ENCODE results near the gene KMT2C.
"Not testable (repeated sequence)": the region's sequence is repeated elsewhere in the genome, so short reads cannot be mapped to it uniquely, and the experiment has no call there.

- not testable (repeated sequence) for TF ChIP-seq EZH2 (IDR thresholded peaks at IDR 0.05; ENCODE audit: insufficient read depth, poor library complexity, severe bottlenecking); EZH2phosphoT487 (IDR thresholded peaks at IDR 0.05; ENCODE audit: insufficient read depth, low read depth)
Measured at GRCh38 chr7:152286972-152287371, 148.8 kb downstream of the KMT2C start.
